ENCODE measurements around the gene WWOX.

WWOX gene

DNA sequence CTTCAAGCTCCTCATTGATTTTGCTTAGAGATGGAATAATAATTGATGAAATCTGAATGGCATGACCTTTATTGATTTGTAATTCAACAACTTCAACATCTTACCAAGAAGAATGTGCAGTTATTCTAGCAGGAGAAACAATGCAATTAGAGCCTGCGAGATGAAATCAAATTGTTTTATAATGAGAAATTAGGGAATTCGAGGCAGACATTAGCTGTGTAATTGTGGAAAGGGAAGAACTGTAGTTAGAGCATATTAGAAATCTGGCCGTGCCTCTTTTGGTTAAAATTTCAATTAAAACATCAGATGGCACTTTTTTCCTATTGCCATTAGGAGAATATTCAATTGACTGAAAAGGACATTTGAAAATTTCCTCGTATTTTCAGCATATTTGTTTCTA is 325.8 kb downstream of the WWOX start:
- no peak for TF ChIP-seq CTCF (IDR thresholded peaks at IDR 0.05; ENCODE audit: insufficient read depth, missing control alignments)
- no peak for DNase-seq (ENCODE audit: insufficient read length, low spot score)
- FAIRE-seq, result no peak

DNA sequence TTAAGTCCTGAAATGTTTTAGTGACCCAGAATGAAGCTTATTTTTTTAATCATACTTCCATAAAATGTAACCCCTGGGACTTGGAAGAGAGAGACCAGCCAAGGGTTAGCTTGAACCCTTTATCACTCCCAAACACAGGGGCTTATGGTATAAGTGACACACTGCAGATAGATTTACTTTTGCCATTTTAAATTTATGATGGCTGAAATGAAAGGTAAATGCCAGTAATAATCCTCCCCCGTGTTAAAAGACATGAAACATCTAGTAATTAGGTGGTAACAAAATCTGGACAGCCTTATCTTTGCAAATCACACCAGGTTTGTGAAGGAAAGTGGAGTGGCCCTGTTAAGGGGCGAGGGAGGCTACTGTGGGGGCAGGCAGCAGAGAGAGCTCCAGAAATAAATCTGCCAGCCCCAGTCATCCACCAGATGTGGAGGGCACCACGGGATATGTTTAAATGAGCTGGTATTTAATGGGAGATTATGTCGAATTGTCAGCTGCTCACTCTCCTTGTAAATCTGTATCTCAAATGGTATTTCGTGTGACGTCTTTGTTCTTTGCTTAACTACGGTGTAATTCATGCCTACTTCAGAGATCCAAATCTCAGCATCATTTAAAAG is 326.5 kb downstream of the WWOX start:
- FAIRE-seq (no peak), DNase-seq (ENCODE audit: insufficient read length, low spot score) (no peak)
- TF ChIP-seq CTCF (IDR thresholded peaks at IDR 0.05; ENCODE audit: insufficient read depth, missing control alignments), result no peak

GRCh38 chr16:78428193-78428592 is 328.7 kb downstream of the WWOX start:
- DNase-seq (ENCODE audit: insufficient read length, low spot score) (no peak), FAIRE-seq (no peak)
- no peak for TF ChIP-seq CTCF (IDR thresholded peaks at IDR 0.05; ENCODE audit: insufficient read depth, missing control alignments)

- FAIRE-seq (no peak), DNase-seq (ENCODE audit: insufficient read length, low spot score) (no peak)
- no peak for TF ChIP-seq CTCF (IDR thresholded peaks at IDR 0.05; ENCODE audit: insufficient read depth, missing control alignments)
Measured at GRCh38 chr16:78430281-78430680, 330.8 kb downstream of the WWOX start.

DNA sequence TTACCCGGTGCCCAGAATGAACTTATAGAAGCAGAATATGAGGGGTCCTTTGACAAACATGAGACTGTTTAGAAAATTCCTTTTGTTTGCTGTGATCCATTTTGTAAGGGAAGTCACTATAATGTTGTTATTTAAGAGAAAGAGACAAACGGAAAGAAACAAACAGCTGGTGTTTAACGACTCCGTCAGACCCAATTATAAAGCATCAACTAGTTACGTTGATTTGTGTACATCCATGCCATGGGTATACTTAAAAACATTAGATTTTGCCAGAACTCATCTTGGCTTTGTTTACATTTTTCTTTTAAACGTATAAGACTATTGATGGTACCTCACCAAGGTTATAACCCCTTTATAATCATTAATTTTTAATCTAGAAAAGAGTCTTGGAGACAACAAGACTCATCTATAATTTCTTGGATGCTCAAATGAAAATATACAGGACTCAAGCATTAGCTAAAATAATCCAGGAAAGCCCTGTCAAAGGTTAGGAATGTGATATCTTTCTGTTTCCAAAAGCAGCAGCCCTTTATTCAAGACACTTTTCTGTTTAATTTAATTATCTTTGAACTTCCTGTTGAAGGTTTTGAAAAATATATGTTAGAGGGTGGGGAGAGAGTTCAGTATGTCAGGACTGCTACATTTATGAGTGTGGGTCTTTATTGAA is 331.7 kb downstream of the WWOX start:
- no peak for TF ChIP-seq CTCF (IDR thresholded peaks at IDR 0.05; ENCODE audit: insufficient read depth, missing control alignments)
- DNase-seq (ENCODE audit: insufficient read length, low spot score) (no peak), FAIRE-seq (no peak)

- FAIRE-seq, result no peak
- TF ChIP-seq CTCF (IDR thresholded peaks at IDR 0.05; ENCODE audit: insufficient read depth, missing control alignments), result no peak
Measured at GRCh38 chr16:78431701-78432100, 332.2 kb downstream of the WWOX start.

DNA sequence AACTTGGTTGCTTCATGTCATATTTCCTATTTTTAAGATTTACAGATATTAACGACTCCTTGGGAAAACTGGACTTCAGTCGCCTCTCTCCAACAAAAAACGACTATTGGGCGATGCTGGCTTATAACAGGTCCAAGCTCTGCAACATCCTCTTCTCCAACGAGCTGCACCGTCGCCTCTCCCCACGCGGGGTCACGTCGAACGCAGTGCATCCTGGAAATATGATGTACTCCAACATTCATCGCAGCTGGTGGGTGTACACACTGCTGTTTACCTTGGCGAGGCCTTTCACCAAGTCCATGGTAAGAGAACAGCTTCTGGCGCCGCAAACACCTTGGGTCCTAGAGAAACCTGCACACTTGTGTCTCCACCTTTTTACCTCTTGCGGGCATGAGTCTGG is 333.0 kb downstream of the WWOX start:
- DNase-seq (ENCODE audit: insufficient read length, low spot score) (no peak), FAIRE-seq (no peak)
- TF ChIP-seq CTCF (IDR thresholded peaks at IDR 0.05; ENCODE audit: insufficient read depth, missing control alignments), result no peak

More at GRCh38 chr16:78431701-78432100, 332.2 kb downstream of the WWOX start:
- no peak for DNase-seq (ENCODE audit: insufficient read length, low spot score)
